ENCODE results near the gene FAM72A.
A peak's percentile ranks its signal among the peaks of the same experiment; 100 is the strongest.
"Not testable (repeated sequence)": the region's sequence is repeated elsewhere in the genome, so short reads cannot be mapped to it uniquely, and the experiment has no call there.

Gene FAM72A

DNA sequence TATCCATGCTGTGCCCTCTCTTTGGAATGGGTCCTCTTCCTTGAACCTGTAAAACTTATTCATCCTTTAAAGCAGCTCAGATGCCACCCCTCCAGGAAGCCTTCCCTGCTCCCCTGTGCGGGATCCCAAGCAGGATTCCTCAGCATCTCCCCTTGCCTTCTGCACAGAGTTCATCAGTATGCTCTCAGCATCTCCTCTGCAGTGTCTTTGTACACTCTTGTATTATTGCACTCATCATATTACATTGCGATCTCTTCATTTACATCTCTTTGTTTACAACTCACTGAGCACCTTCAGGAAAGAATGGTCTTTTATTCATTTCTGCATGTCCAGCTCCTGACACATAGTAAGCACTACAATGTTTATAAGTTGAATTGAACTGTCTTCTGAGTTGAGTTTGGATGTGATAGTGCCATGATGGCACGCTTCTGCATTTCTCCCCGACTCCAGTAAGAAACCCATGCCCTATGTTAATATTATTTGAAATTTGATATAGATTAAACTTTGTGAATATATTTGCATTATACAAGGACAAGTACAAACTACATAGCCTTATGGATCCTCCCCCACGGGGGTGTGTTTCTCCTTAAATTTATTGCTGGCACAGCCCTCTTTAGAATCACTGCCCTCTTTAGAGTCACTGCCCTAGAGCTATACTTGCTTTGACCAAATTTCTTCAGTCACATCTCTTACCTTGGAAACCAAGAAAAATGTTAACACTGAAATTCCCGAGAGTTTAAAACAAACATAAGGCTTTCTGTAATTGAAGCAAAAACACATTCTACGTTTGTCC lies 13.2 kb upstream of the FAM72A start:
- not testable (repeated sequence) for DNase-seq (ENCODE audit: low read depth)

DNA sequence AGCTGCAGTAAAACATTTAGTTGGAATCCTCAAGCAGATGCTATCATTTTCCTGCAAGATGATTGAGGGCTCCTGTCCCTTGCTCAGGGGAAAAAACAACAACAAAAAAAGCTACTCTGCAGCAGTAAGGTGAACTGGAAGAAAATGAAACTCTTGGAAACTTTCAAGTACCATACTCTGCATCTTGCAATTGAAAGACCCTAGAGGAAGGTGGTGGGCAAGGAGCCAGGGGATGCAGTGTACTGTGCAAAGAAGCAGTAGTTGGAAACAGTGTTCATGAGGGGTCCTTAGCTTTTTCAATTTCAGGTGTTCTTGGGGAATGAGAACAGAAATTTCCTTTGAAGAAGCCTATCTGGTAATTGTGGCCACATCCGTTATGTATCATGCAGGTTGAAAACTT lies 8.2 kb upstream of the FAM72A start:
- not testable (repeated sequence) for DNase-seq (ENCODE audit: low read depth)

GRCh38 chr1:206205569-206205968 lies 2.9 kb upstream of the FAM72A start:
- DNase-seq (ENCODE audit: low read depth): not testable (repeated sequence)

DNA sequence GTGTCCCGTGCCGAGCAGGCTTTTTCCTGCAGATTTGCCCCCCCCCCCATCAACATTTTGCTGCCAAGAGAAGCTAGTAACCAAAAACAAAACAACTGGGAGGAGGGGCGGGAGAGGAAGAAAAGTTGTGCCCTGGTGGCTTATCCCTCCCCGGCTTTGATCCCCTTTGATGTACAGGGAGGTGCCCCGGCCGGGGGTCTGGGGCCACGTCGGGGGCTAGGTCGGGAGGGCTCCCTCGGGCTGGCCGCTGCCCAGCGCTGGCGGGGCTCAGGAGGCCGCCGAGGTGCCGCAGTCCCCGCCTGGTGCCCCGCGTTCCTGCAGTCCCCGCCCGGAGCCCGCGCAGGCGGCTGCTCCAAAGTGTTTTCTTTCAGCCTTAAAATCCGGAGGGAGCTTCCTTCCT lies 2.2 kb upstream of the FAM72A start:
- DNase-seq (ENCODE audit: low read depth): peak; percentile 8

DNA sequence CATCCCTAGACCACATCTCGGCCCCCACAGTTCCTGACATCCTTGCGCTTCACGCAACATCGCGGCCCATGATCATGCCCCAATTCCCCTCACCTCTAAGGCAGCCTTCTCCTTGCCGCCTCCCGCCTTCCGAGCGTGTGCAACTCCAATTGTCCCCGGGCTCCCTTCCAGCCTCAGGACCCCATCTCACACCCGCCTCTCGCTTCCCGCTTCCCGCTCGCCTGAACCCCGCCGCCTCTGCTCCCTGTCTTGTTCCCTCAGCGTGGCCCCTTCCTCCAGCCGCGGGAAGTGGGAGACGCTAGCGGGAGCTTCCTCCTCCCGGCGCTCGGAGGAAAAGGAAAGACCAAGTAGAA lies 1.5 kb upstream of the FAM72A start:
- not testable (repeated sequence) for DNase-seq (ENCODE audit: low read depth)

- peak; percentile 39 for DNase-seq (ENCODE audit: low read depth)
Measured at GRCh38 chr1:206203364-206204158, 922 bp upstream of the FAM72A start, which contains the start of gene SRGAP2. Gene SRGAP2 (plus strand): TSS chr1:206203541. CDS start chr1:206205971, 2,430 bp downstream.

DNA sequence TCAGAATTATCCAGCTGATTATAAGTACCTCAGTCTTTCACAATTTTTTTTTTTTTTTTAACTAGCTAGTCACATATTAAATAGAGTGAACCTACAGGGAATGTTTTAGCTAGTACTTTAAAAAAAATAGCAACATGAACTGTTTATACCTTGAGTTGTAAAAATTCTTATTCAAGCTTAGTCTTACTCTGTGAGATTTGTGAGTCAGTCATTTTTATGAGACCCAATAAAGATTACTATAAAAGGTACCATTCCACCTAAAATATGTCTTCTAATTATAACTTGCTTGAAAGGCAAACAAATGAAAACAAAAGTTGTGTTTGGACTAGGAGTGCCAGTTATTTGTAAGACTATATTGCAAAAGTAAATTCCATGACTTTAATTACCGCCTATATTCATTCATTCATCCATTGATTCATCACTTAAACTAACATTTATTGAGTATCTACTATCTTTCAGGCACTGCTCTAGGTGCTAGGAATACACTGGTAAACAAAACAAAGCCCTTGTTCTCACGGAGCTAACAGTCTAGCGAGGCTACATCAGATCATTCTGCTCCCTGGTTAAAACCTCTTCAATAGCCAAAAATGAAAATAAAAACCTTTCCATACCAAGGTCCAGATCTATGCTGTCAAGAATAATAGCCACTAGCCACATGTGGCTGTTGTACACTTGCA lies 5.8 kb downstream of the FAM72A start:
- not testable (repeated sequence) for DNase-seq (ENCODE audit: low read depth)

DNA sequence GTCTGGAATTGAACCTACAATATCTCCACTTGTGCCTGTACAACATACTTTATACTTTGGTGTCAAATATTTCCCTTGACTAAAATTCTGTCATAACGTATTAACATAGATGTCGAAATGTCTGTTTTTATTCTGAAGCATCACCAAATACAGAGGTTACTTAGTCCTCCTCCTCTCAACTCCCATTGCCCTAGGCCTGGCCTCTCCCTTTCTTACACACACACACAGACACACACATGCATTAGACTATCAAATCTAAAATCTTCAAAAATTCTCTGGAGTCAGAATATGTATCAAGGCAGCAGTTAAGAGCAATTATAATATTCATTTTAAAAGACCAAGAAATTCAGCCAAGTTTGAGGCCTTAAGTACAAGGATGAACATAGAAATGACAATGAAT lies 7.5 kb downstream of the FAM72A start:
- DNase-seq (ENCODE audit: low read depth): not testable (repeated sequence)

GRCh38 chr1:206186826-206187225 lies 15.8 kb downstream of the FAM72A start:
- not testable (repeated sequence) for DNase-seq (ENCODE audit: low read depth)

GRCh38 chr1:206185778-206186177 lies 16.9 kb downstream of the FAM72A start:
- not testable (repeated sequence) for DNase-seq (ENCODE audit: low read depth)

- DNase-seq (ENCODE audit: low read depth): not testable (repeated sequence)
Measured at GRCh38 chr1:206183788-206184187, 18.9 kb downstream of the FAM72A start.

DNA sequence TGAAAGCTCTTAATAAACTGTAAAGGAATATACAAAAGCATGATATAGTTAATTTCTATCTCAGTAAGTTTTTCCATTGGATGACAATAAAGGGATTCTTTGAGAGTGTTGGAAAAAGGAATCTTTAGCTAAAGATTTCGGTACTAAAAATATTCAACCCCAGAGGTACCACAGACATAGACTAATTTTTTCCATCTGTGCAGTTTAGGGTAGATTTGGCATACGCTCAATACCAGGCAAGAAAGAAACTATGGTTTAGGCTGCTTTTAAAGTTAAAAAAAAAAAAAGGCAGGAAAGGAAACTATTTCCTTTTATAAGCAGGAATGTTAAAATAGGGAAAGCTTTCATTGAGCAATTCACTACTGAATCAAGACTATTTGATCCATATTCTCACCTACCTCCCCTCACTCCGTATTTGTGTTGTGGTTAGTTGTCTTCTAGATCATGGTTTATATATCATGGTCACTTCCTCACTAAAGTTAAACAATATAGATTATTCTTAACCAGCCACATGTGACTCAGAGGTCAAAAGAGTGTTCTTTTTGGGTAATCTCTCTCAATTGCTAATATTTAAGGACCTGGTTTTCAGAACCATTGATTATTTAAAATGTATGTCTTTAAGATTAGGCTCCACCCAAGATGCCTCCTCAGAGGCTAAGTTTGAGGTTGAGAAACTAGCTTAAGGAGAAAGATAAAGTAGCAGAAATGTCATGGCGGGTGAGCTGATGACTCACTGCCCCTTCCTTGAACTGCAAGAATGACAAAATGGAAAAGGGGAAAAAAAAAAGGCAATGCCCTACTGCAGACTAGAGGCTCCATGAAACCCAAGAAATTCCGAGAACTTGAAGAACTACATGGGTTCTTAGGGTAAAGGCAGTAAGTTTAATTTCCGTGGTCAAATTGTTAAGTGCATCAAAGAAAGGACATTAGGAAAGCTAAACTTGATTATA lies 20.0 kb downstream of the FAM72A start:
- DNase-seq (ENCODE audit: low read depth): peak; percentile 22

- DNase-seq (ENCODE audit: low read depth): not testable (repeated sequence)
Measured at GRCh38 chr1:206179666-206180065, 23.0 kb downstream of the FAM72A start.

DNA sequence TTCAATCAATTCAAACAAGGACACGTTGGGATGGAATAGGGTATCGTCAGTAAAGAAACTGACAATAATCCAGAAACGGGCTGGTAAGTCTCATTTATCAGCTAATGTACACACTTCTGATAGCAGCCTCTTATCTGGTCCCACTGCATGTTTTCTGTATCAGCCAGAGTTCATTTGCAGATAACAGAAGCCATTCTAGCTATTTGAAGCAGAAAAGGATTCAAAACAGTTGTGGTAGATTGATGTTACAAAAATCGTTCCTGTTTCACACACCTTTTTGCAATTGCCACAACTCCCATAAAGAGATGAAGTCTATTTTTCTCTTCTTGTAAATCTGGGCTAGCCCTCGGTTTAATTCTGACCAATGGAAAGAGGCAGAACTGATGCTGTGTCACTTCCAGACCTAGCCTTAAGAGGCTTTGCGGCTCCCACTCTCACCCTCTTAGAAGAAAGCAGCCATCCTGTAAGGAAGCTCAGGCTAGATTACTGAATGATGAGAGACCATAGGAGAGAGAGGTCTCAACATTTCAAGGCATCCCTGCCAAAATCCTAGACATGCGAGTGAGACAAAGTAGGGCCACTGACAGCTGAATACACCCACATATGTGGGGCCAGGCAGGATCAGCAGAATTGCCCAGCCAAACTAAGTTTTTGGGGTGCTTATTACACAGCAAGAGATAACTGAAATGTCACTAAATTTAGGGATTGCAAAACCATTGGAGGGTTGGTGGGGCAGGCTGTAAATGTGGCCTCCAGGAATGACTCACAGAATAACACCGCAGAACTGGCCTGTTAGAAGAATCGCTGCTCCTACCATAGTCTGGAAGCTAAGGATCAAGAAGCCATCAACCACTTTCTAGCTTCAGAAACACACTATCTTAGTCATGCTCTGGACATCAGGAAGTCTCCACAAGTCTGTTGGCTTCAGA lies 24.3 kb downstream of the FAM72A start:
- DNase-seq (ENCODE audit: low read depth): peak; percentile 62

DNA sequence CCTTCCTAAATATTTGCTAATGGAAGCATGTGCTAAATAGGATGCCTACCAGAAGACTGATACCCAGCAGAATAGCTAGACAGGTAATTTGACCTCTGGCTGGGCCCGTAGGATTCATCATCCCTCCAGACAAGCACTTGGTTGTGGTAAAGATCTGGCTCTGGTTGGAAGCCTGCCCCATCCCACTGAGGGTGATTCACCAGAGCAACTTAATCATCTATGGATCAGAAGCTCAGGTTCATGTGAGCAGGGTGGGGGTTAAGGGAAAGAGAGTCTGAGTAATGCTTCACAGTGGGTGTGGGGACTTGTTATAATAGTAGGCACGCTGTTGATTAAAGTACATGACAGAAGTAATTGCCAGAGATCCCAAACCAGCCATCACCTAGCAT lies 26.5 kb downstream of the FAM72A start:
- not testable (repeated sequence) for DNase-seq (ENCODE audit: low read depth)

DNA sequence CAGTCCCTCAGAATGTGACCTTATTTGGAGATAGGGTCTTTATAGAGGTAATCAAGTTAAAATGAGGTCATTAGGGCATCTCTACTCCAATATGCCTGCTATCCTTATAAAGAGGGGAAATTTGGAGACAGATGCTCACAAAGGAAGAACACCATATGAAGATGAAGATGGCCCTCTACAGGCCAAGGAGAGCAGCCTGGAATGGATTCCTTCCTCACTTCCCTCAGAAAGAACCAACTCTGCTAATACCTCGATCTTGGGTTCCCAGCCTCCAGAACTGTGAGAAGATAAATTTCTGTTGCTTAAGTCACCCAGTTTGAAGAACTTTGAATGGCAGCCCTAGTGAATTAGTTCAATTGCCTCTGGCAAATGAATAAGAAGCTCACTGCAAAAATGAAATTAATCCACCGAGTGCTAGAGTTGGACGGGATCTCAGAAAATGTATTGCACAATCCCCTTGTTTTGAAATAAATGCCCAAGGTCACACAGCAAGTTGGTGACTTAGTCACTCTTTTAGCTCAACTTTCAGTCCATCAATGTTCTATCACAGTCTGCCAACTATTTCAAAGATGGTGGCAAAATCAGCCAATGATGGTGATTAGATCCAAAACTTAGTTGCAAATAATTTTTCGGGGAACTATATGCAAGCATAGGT lies 27.1 kb downstream of the FAM72A start:
- DNase-seq (ENCODE audit: low read depth): peak; percentile 40

DNA sequence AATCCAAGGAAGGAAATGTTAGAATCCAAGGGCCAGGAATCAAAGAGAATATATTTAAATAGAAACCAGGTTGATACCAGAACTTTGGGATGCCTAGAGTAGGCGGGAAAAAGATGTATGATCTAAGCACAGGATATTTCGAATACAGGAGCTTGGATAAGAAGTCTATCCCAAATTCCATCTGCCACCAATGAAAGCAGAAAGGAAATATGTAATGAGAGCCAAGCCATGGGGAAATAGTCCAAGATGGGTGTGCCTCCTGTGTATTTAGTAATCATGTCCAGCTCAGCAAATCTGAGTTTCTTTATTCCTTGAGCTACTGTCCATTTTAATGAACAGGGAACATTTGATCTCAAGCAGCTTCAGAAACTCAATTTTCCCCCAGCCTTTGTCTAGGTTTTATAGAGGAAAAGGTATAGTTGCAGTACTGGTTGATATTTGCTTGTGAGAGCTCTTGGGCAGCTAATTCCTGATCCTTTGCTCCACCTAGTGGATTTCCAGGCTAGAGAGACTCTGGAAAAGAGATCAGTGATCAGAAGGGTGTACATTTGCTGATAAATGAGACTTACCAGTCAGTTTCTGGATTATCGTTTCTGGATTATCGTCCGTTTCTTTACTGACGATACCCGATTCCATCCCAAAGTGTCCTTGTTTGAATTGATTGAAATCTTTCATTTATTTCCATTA lies 28.3 kb downstream of the FAM72A start:
- DNase-seq (ENCODE audit: low read depth): peak; percentile 13

DNA sequence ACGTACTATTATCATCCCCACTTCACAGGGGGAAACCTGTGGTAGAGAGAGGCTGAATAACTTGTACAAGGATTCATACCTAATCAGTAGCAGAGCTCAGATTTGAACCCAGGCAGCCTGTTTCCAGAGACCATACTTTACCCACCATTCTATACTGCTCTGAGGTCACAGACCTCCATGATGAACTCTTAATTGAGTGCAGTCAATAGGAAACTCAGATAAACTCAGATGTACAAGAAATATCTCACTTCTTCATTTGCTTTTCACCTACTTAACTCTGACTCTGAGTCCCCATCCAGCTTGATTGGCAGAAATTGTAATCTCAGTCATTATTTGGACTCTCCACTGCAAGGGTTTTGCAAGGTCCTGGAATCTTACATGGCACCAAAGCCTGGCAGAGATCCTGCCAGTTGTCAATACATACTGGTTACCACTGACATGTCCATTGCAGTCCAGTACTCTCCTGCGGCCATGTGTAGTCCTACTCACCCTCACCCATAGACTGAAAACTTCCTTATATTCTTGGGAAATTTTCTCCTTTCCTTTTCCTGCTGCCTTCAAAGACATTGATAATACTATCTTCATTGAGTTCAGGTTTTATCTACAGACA lies 29.4 kb downstream of the FAM72A start:
- DNase-seq (ENCODE audit: low read depth): not testable (repeated sequence)

DNA sequence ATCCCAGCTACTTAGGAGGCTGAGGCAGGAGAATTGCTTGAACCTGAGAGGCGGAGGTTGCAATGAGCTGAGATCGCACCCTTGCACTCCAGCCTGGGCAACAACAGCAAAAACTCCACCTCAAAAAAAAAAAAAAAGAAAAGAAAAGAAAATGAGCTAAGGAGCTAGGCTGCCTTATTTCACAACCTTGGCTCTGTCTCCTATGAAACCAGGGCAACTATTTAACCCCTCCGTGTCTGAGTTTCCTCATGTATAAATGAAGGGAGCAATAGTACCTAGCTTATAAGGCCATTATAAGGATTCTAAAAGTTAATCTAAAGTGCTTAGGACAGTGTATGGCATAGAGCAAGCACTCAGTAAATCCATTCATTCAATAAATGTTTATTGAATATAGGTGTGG lies 32.8 kb downstream of the FAM72A start:
- peak; percentile 29 for DNase-seq (ENCODE audit: low read depth)
